Thyroid gland (tissue), 4 donors: ENCODE data around the gene ZDHHC17.

Source experiments
- CTCF ChIP-seq, 6 experiments: fragments of 200-600 bp in 3 of 6; fragments of 450-650 bp in 3 of 6; sonication (generic) in 3 of 6; IDR thresholded peaks; one replicate each; pipeline ENCODE4 v1.5.1; 2016 to 2019; ENCODE audit warnings: antibody characterized with exemption in 6 of 6, mild to moderate bottlenecking in 2 of 6, inconsistent platforms in 1 of 6, moderate library complexity in 1 of 6
- POLR2A ChIP-seq, 2 donors: fragments of 450-650 bp; IDR thresholded peaks; one replicate each; pipeline ENCODE4 v1.6.1; 2017; ENCODE audit warnings: antibody characterized with exemption in 2 of 2, mild to moderate bottlenecking in 2 of 2, moderate library complexity in 1 of 2

- no peak for TF ChIP-seq CTCF (IDR thresholded peaks at IDR 0.05)
- no peak for TF ChIP-seq POLR2A (IDR thresholded peaks at IDR 0.05)
Observed at GRCh38 chr12:76768576-76768975, 4.7 kb downstream of the ZDHHC17 start.
